Keratinocyte (primary cell): Measurements from ENCODE around the gene SMIM10L1. TPM values are rescaled to one million over a fixed set of nuclear protein-coding genes. Genes with fewer than 3 reads are reported as not detected.

Experiments used
- DNase-seq: peaks from one replicate; pipeline ENCODE4 v3.0.0-alpha.2; 2011; ENCODE audit warnings: low read depth, missing footprints, low spot score
- FAIRE-seq: peaks from 2 replicates; lab custom pipeline; 2011; peaks lifted over from hg19 to GRCh38; lab: Jason Lieb, UNC
- H2AFZ ChIP-seq: 2 replicates; pipeline ENCODE4 v1.6.0; 2012; ENCODE audit warnings: low read length, control low read depth, inconsistent platforms; ENCODE audit not compliant: control insufficient read depth
- H3K27ac ChIP-seq: 2 replicates; pipeline ENCODE4 v1.5.1; 2011; ENCODE audit warnings: low read length; ENCODE audit not compliant: control insufficient read depth, insufficient read depth
- H3K27me3 ChIP-seq: 3 replicates; pipeline ENCODE4 v1.6.0; 2011; ENCODE audit warnings: low read length; ENCODE audit not compliant: control insufficient read depth, insufficient read depth; ENCODE audit errors: extremely low read depth
- H3K36me3 ChIP-seq, 2 experiments: 2 replicates in 1 of 2; 3 replicates in 1 of 2; pipeline ENCODE4 v1.5.1; 2011; ENCODE audit warnings: low read length in 2 of 2, mild to moderate bottlenecking in 1 of 2; ENCODE audit not compliant: control insufficient read depth in 2 of 2, insufficient read depth in 2 of 2; ENCODE audit errors: extremely low read depth in 1 of 2
- H3K4me1 ChIP-seq: 3 replicates; pipeline ENCODE4 v1.5.1; 2011; ENCODE audit warnings: low read length; ENCODE audit not compliant: control insufficient read depth, insufficient read depth; ENCODE audit errors: extremely low read depth
- H3K4me2 ChIP-seq: 3 replicates; pipeline ENCODE4 v1.6.0; 2011; ENCODE audit warnings: low read depth, low read length; ENCODE audit not compliant: control insufficient read depth, insufficient read depth; ENCODE audit errors: extremely low read depth
- H3K4me3 ChIP-seq, 3 experiments: fragments of 200-600 bp in 1 of 3; sonication (generic) in 1 of 3; 2 replicates in 2 of 3; 3 replicates in 1 of 3; pipeline ENCODE4 v1.5.1; 2011 to 2016; ENCODE audit warnings: low read length in 3 of 3, mild to moderate bottlenecking in 3 of 3, control low read depth in 2 of 3, inconsistent platforms in 1 of 3, low read depth in 1 of 3, mixed read lengths in 1 of 3, mixed run types in 1 of 3, moderate library complexity in 1 of 3; ENCODE audit not compliant: control insufficient read depth in 2 of 3, insufficient read depth in 2 of 3; ENCODE audit errors: extremely low read depth in 1 of 3
- H3K79me2 ChIP-seq: 2 replicates; pipeline ENCODE4 v1.6.0; 2012; ENCODE audit warnings: low read length; ENCODE audit not compliant: control insufficient read depth, insufficient read depth
- H3K9ac ChIP-seq: 3 replicates; pipeline ENCODE4 v1.6.0; 2011; ENCODE audit warnings: low read length; ENCODE audit not compliant: control insufficient read depth, insufficient read depth; ENCODE audit errors: extremely low read depth
- H3K9me1 ChIP-seq: 3 replicates; pipeline ENCODE4 v1.6.0; 2011; ENCODE audit warnings: low read length; ENCODE audit not compliant: control insufficient read depth, insufficient read depth; ENCODE audit errors: extremely low read depth
- H3K9me3 ChIP-seq: 2 replicates; pipeline ENCODE4 v1.5.1; 2012; ENCODE audit warnings: low read depth, low read length; ENCODE audit not compliant: control insufficient read depth
- H4K20me1 ChIP-seq: 3 replicates; pipeline ENCODE4 v1.6.0; 2011; ENCODE audit warnings: low read length; ENCODE audit not compliant: control insufficient read depth, insufficient read depth; ENCODE audit errors: extremely low read depth
- CTCF ChIP-seq, 3 experiments: IDR thresholded peaks in 1 of 3; conservative IDR thresholded peaks in 1 of 3; optimal IDR thresholded peaks in 1 of 3; 2 replicates in 2 of 3; 3 replicates in 1 of 3; pipeline versions ENCODE3 to v1.5.1; 2011; ENCODE audit warnings: low read length in 3 of 3, mild to moderate bottlenecking in 3 of 3, moderate library complexity in 2 of 3, control low read depth in 1 of 3, inconsistent platforms in 1 of 3; ENCODE audit not compliant: insufficient read depth in 2 of 3; ENCODE audit errors: extremely low read depth in 1 of 3
- EZH2 ChIP-seq: IDR thresholded peaks from one replicate; pipeline ENCODE4 v1.6.1; 2012; ENCODE audit warnings: inconsistent platforms, mild to moderate bottlenecking, low read length, moderate library complexity
- dilution Hi-C: fragments of 300-500 bp; cut with MboI; formaldehyde crosslinking; loops from one replicate; pipeline ENCODE4 v1.7.0; 2020; ENCODE audit warnings: low sequenced_read_pairs; ENCODE audit not compliant: extremely low pct_ligation_motif_present
- polyA plus RNA-seq, 5 experiments: library from polyadenylated mRNA; depleted of rRNA in 3 of 5; stranded (reverse) in 3 of 5; stranded (forward) in 1 of 5; unstranded in 1 of 5; fragments of >200 nt; gene quantifications; 1 replicate in 1 of 5; 2 replicates in 3 of 5; 3 replicates in 1 of 5; pipeline versions ENCODE4 v1.2.1 to v1.2.3, GENCODE V29; 2011 to 2012; ENCODE audit warnings: missing spikeins in 2 of 5, low read depth in 1 of 5, low replicate concordance in 1 of 5

The SMIM10L1 gene
- polyA plus RNA-seq, 1 donor (not counting 4 experiments of a cell fraction or from before 2014, with no cell fraction given), result 3.9 TPM

- H3K27me3 ChIP-seq, result no peaks in the 10 kb centered on the region
- H3K79me2 ChIP-seq, result peaks cover 60% of the 10 kb centered on the region
- DNase-seq (no peak), FAIRE-seq (no peak)
- no peaks in the 10 kb centered on the region for H4K20me1 ChIP-seq
- no peak for TF ChIP-seq CTCF (optimal IDR thresholded peaks at IDR 0.05 in 1 of 3, IDR thresholded peaks at IDR 0.05 in 1 of 3, conservative IDR thresholded peaks at IDR 0.05 in 1 of 3; ENCODE audit: extremely low read depth in 1 of 3, insufficient read depth in 2 of 3, low read length in 3 of 3)
- TF ChIP-seq EZH2, result no peak
- H3K27ac ChIP-seq, result peak overlapping the region; percentile 69
- peak overlapping the region; percentile 87 for H3K9ac ChIP-seq
- no peaks in the 10 kb centered on the region for H3K9me1 ChIP-seq
- H3K4me1 ChIP-seq, result peaks cover 4% of the 10 kb centered on the region
- peaks cover 0 to 1% of the 10 kb centered on the region in 2 experiments for H3K36me3 ChIP-seq
- no peaks in the 10 kb centered on the region for H3K9me3 ChIP-seq
- peak overlapping the region; percentile 78 to 98 (median 83) for H3K4me3 ChIP-seq
- peak overlapping the region; percentile 89 for H3K4me2 ChIP-seq
- dilution Hi-C loops, result no loop called here
- H2AFZ ChIP-seq, result peak overlapping the region; percentile 56
Measured at GRCh38 chr12:11171969-11172675, 1.1 kb downstream of the SMIM10L1 start.

- Histone ChIP-seq H3K4me3 (no peak overlapping the region), H3K9ac (no peak overlapping the region), H3K27me3 (no peaks in the 10 kb centered on the region), H4K20me1 (no peaks in the 10 kb centered on the region), H3K27ac (no peak overlapping the region), H3K79me2 (peaks cover 45% of the 10 kb centered on the region), H3K9me3 (no peaks in the 10 kb centered on the region), H2AFZ (no peak overlapping the region), H3K36me3 (peaks cover 0 to 1% of the 10 kb centered on the region in 2 experiments), H3K4me2 (no peak overlapping the region), H3K4me1 (peaks cover 4% of the 10 kb centered on the region), H3K9me1 (no peaks in the 10 kb centered on the region)
- DNase-seq, result no peak
- dilution Hi-C loops, result no loop called here
- TF ChIP-seq CTCF (optimal IDR thresholded peaks at IDR 0.05 in 1 of 3, IDR thresholded peaks at IDR 0.05 in 1 of 3, conservative IDR thresholded peaks at IDR 0.05 in 1 of 3; ENCODE audit: extremely low read depth in 1 of 3, insufficient read depth in 2 of 3, low read length in 3 of 3), result no peak
- TF ChIP-seq EZH2, result no peak
- no peak for FAIRE-seq
Measured at GRCh38 chr12:11174022-11174421, 3.0 kb downstream of the SMIM10L1 start.
